Pancreas (tissue), 10 donors: ENCODE data around the gene WFIKKN1. TPM values are rescaled to one million over a fixed set of nuclear protein-coding genes. Genes with fewer than 3 reads are reported as not detected.

Source experiments
- ATAC-seq, 4 donors: fragments of 200-7000 bp; cut with Tn5 transposase; one replicate each; pipeline versions ENCODE4 v1.8.0 to v1.9.1; 2020; ENCODE audit warnings: mild to moderate bottlenecking in 4 of 4, moderate library complexity in 4 of 4
- DNase-seq, 6 donors: peaks; one replicate each; pipeline ENCODE4 v3.0.0-alpha.2; 2020
- FAIRE-seq: peaks from 2 replicates; lab custom pipeline; 2012; peaks lifted over from hg19 to GRCh38; lab: Jason Lieb, UNC
- H3K27ac ChIP-seq, 4 donors: fragments of 200-600 bp; sonication (generic); 1 replicate in 3 of 4; 2 replicates in 1 of 4; pipeline versions ENCODE4 v1.5.0 to v1.8.0; 2020
- H3K27me3 ChIP-seq, 4 donors: fragments of 200-600 bp; one replicate each; pipeline ENCODE4 v1.8.0; 2021
- H3K36me3 ChIP-seq, 3 donors: fragments of 200-600 bp; sonication (generic) in 1 of 3; one replicate each; pipeline versions ENCODE4 v1.5.0 to v1.8.0; 2020 to 2021
- H3K4me1 ChIP-seq, 3 donors: fragments of 200-600 bp; one replicate each; pipeline ENCODE4 v1.8.0; 2021
- H3K4me3 ChIP-seq, 4 donors: fragments of 200-600 bp; sonication (generic) in 2 of 4; one replicate each; pipeline versions ENCODE4 v1.5.0 to v1.8.0; 2020 to 2021
- H3K9me3 ChIP-seq, 4 donors: fragments of 200-600 bp; one replicate each; pipeline ENCODE4 v1.8.0; 2021
- CTCF ChIP-seq, 4 donors: fragments of 200-600 bp; sonication (generic) in 3 of 4; IDR thresholded peaks; one replicate each; pipeline versions ENCODE4 v1.5.0 to v1.8.0; 2021; ENCODE audit warnings: antibody characterized with exemption in 4 of 4
- WGBS, 2 donors: extraction: QIAGEN DNeasy Blood & Tissue Kit; methylation state at CpG; one replicate each; pipeline ENCODE4 v1.1.7; 2013; 5-methylcytosine and 5-hydroxymethylcytosine counted together
- intact Hi-C, 3 donors: fragments of 100-400 bp; cut with DNase I; formaldehyde crosslinking; loops; one replicate each; pipeline versions ENCODE4 v1.11.1 to v1.14.2; 2022
- polyA plus RNA-seq, 2 donors: library from polyadenylated mRNA; stranded (reverse); fragments of 200-250 nt; gene quantifications; one replicate each; pipeline ENCODE4 v1.2.3, GENCODE V29; 2013
- total RNA-seq, 6 donors: library from RNA; stranded (reverse); fragmentation: NEBNext Ultra II Directional in 4 of 6; extraction: Animal tissue kit (Norgen Biotek cat#: 25700) in 4 of 6; gene quantifications; one replicate each; pipeline versions ENCODE4 v1.2.1 to v1.2.4, GENCODE V29; 2021 to 2023
- donor health status: healthy with polysubstance abuse.
- donor health status: DM: no; HTN: no; CAD: no; lungs with moderate emphysema.
- donor health status: DM: no; HTN: no; CAD: no.
- donor health status: control.
- donor health status: control.
- donor health status: Bipolar disorder and iron deficiency.
- donor health status: DM: yes; HTN: yes; CAD: no.
- donor health status: DM: no; HTN: no; CAD: no.
- donor health status: DM: no; HTN: no; CAD: no.
- donor health status: DM: yes; HTN: yes; CAD: no.

Gene WFIKKN1
- total and polyA plus RNA-seq, 8 donors: 0.75 to 13.8 (median 1.7) TPM

GRCh38 chr16:610513-611381 lies 20.0 kb upstream of the WFIKKN1 start:
- FAIRE-seq: no peak
- intact Hi-C loops: no loop called here
- Histone ChIP-seq H3K4me1 (peaks cover 0 to 5% (median 3%) of the 10 kb centered on the region in 3 donors), H3K9me3 (no peaks in the 10 kb centered on the region), H3K36me3 (no peaks in the 10 kb centered on the region), H3K27me3 (no peaks in the 10 kb centered on the region), H3K4me3 (no peak overlapping the region), H3K27ac (no peak overlapping the region)
- WGBS, 2 donors: 50 to 58% methylated on average over 28 of the region's 28 CpGs
- peak; percentile 69 to 76 (median 74) for TF ChIP-seq CTCF (IDR thresholded peaks at IDR 0.05)
- peak in 5 of 6 donors; percentile 63 to 89 (median 79) for DNase-seq
- peak; percentile 74 to 95 (median 94) for ATAC-seq

GRCh38 chr16:615122-615521 lies 15.7 kb upstream of the WFIKKN1 start:
- TF ChIP-seq CTCF (IDR thresholded peaks at IDR 0.05): no peak
- Histone ChIP-seq H3K36me3 (peaks cover 0 to 8% (median 0%) of the 10 kb centered on the region in 3 donors), H3K27me3 (no peaks in the 10 kb centered on the region), H3K27ac (no peak overlapping the region), H3K9me3 (no peaks in the 10 kb centered on the region), H3K4me3 (no peak overlapping the region), H3K4me1 (peaks cover 0 to 5% (median 3%) of the 10 kb centered on the region in 3 donors)
- DNase-seq (no peak), ATAC-seq (no peak), FAIRE-seq (no peak)
- intact Hi-C loops: no loop called here
- WGBS, 2 donors: 91 to 94% methylated on average over 13 of the region's 13 CpGs

GRCh38 chr16:616733-617586 lies 13.8 kb upstream of the WFIKKN1 start:
- DNase-seq (peak in 1 of 6 donors; percentile 62), FAIRE-seq (no peak), ATAC-seq (peak in 2 of 4 donors; percentile 34 to 55)
- Histone ChIP-seq H3K4me1 (no peaks in the 10 kb centered on the region), H3K9me3 (no peaks in the 10 kb centered on the region), H3K27me3 (no peaks in the 10 kb centered on the region), H3K36me3 (peaks cover 0 to 8% (median 0%) of the 10 kb centered on the region in 3 donors), H3K4me3 (no peak overlapping the region), H3K27ac (no peak overlapping the region)
- intact Hi-C loops: no loop called here
- WGBS, 2 donors: 92 to 93% methylated on average over 39 of the region's 39 CpGs
- no peak for TF ChIP-seq CTCF (IDR thresholded peaks at IDR 0.05)

- no peaks in the 10 kb centered on the region for H3K4me1 ChIP-seq
- H3K9me3 ChIP-seq: no peaks in the 10 kb centered on the region
- no peaks in the 10 kb centered on the region for H3K27me3 ChIP-seq
- FAIRE-seq (no peak), ATAC-seq (no peak), DNase-seq (peak in 1 of 6 donors; percentile 67)
- intact Hi-C loops: no loop called here
- H3K36me3 ChIP-seq: peaks cover 0 to 8% (median 0%) of the 10 kb centered on the region in 3 donors
- WGBS, 2 donors: 85 to 88% methylated on average over 16 of the region's 16 CpGs
- TF ChIP-seq CTCF (IDR thresholded peaks at IDR 0.05): no peak
- H3K27ac ChIP-seq: no peak overlapping the region
- no peak overlapping the region for H3K4me3 ChIP-seq
These were observed 12.9 kb upstream of the WFIKKN1 start for GRCh38 chr16:617855-618254.
